Activated naive CD4-positive, alpha-beta T cell treated with anti-CD3 and anti-CD28 coated beads, Interleukin-2, amount 50 U/mL, for 72 hours (primary cell): ENCODE results near the gene COQ9. TPM values are rescaled to one million over a fixed set of nuclear protein-coding genes. Genes with fewer than 3 reads are reported as not detected.

ENCODE experiments used
- ATAC-seq, 2 donors: fragments of 150-1000 bp; cut with Tn5 transposase; 2 replicates each; pipeline ENCODE4 v1.10.0; 2021; ENCODE audit warnings: mild to moderate bottlenecking in 2 of 2, moderate library complexity in 2 of 2
- DNase-seq, 2 donors: peaks; one replicate each; pipeline ENCODE4 v3.0.0; 2021 to 2022; ENCODE audit warnings: low spot score in 2 of 2
- H3K27ac Mint-ChIP-seq, 2 donors: one replicate each; pipeline ENCODE4 v1.8.0; 2022; ENCODE audit warnings: mild to moderate bottlenecking in 2 of 2, mixed read lengths in 2 of 2
- H3K36me3 Mint-ChIP-seq, 2 donors: one replicate each; pipeline ENCODE4 v1.8.0; 2022; ENCODE audit warnings: mixed read lengths in 2 of 2
- H3K9me3 Mint-ChIP-seq, 2 donors: one replicate each; pipeline ENCODE4 v1.8.0; 2022; ENCODE audit warnings: mixed read lengths in 2 of 2
- total RNA-seq, 2 donors: library from RNA; stranded (reverse); gene quantifications; one replicate each; pipeline ENCODE4 v1.2.3, GENCODE V29; 2022

Gene COQ9
- total RNA-seq, 2 donors from 2014 or later, result 14.8 to 44.3 TPM

- peak within 1 kb of the TSS; percentile 73 to 98 for H3K27ac Mint-ChIP-seq
- no peaks in the 10 kb centered on the region for H3K9me3 Mint-ChIP-seq
Observed at GRCh38 chr16:57462209-57462977, 15.1 kb downstream of the COQ9 start, which contains the start of gene POLR2C. Gene POLR2C (plus strand): TSS chr16:57462679. CDS start chr16:57462725, 46 bp downstream.

GRCh38 chr16:57462978-57463362 is 15.7 kb downstream of the COQ9 start:
- peaks cover 11 to 20% of the 10 kb centered on the region in 2 donors for H3K36me3 Mint-ChIP-seq
- peak overlapping the region; percentile 73 to 90 for H3K27ac Mint-ChIP-seq
- no peaks in the 10 kb centered on the region for H3K9me3 Mint-ChIP-seq
- no peak for DNase-seq
- peak; percentile 14 to 43 for ATAC-seq

More at GRCh38 chr16:57462209-57462977, 15.1 kb downstream of the COQ9 start, which contains the start of gene POLR2C:
- H3K36me3 Mint-ChIP-seq, result peaks cover 11 to 20% of the 10 kb centered on the region in 2 donors
- DNase-seq, result peak; percentile 90 to 97
- ATAC-seq, result peak; percentile 98 to 99

- ATAC-seq (no peak), DNase-seq (no peak)
- Mint-ChIP-seq H3K36me3 (peaks cover 11 to 26% of the 10 kb centered on the region in 2 donors), H3K9me3 (no peaks in the 10 kb centered on the region), H3K27ac (peak overlapping the region in 1 of 2 donors; percentile 72)
Observed at GRCh38 chr16:57464523-57464922, 17.2 kb downstream of the COQ9 start.

GRCh38 chr16:57468346-57468745 is 21.1 kb downstream of the COQ9 start:
- ATAC-seq (no peak), DNase-seq (no peak)
- H3K36me3 Mint-ChIP-seq, result peaks cover 11 to 20% of the 10 kb centered on the region in 2 donors
- H3K9me3 Mint-ChIP-seq, result no peaks in the 10 kb centered on the region
- H3K27ac Mint-ChIP-seq, result peak overlapping the region in 1 of 2 donors; percentile 39

- H3K36me3 Mint-ChIP-seq, result peaks cover 11 to 16% of the 10 kb centered on the region in 2 donors
- no peaks in the 10 kb centered on the region for H3K9me3 Mint-ChIP-seq
- no peak for DNase-seq
- ATAC-seq, result no peak
- no peak overlapping the region for H3K27ac Mint-ChIP-seq
Observed at GRCh38 chr16:57469046-57469445, 21.8 kb downstream of the COQ9 start.

GRCh38 chr16:57469917-57470470 is 22.7 kb downstream of the COQ9 start:
- DNase-seq, result peak in 1 of 2 donors; percentile 40
- ATAC-seq, result no peak
- Mint-ChIP-seq H3K9me3 (no peaks in the 10 kb centered on the region), H3K36me3 (peaks cover 11 to 12% of the 10 kb centered on the region in 2 donors), H3K27ac (no peak overlapping the region)

GRCh38 chr16:57470711-57471110 is 23.4 kb downstream of the COQ9 start:
- ATAC-seq (no peak), DNase-seq (peak in 1 of 2 donors; percentile 49)
- no peak overlapping the region for H3K27ac Mint-ChIP-seq
- peaks cover 11 to 12% of the 10 kb centered on the region in 2 donors for H3K36me3 Mint-ChIP-seq
- no peaks in the 10 kb centered on the region for H3K9me3 Mint-ChIP-seq

- H3K27ac Mint-ChIP-seq, result no peak overlapping the region
- DNase-seq, result no peak
- no peaks in the 10 kb centered on the region for H3K9me3 Mint-ChIP-seq
- no peak for ATAC-seq
- H3K36me3 Mint-ChIP-seq, result peaks cover 6 to 8% of the 10 kb centered on the region in 2 donors
Observed at GRCh38 chr16:57471209-57471608, 23.9 kb downstream of the COQ9 start.

- no peak overlapping the region for H3K27ac Mint-ChIP-seq
- peaks cover 6% of the 10 kb centered on the region in 2 donors for H3K36me3 Mint-ChIP-seq
- no peaks in the 10 kb centered on the region for H3K9me3 Mint-ChIP-seq
- ATAC-seq (no peak), DNase-seq (no peak)
Observed at GRCh38 chr16:57471852-57472664, 24.8 kb downstream of the COQ9 start.

GRCh38 chr16:57472665-57473060 is 25.4 kb downstream of the COQ9 start:
- ATAC-seq (no peak), DNase-seq (no peak)
- Mint-ChIP-seq H3K9me3 (no peaks in the 10 kb centered on the region), H3K27ac (no peak overlapping the region), H3K36me3 (peaks cover 6% of the 10 kb centered on the region in 2 donors)

- DNase-seq, result peak in 1 of 2 donors; percentile 49
- no peak for ATAC-seq
- no peak overlapping the region for H3K27ac Mint-ChIP-seq
- no peaks in the 10 kb centered on the region for H3K9me3 Mint-ChIP-seq
- H3K36me3 Mint-ChIP-seq, result peaks cover 5 to 6% of the 10 kb centered on the region in 2 donors
Observed at GRCh38 chr16:57473176-57473840, 26.0 kb downstream of the COQ9 start.

GRCh38 chr16:57473906-57474305 is 26.6 kb downstream of the COQ9 start:
- ATAC-seq (no peak), DNase-seq (peak in 1 of 2 donors; percentile 23)
- no peaks in the 10 kb centered on the region for H3K9me3 Mint-ChIP-seq
- no peak overlapping the region for H3K27ac Mint-ChIP-seq
- H3K36me3 Mint-ChIP-seq, result peaks cover 0 to 6% of the 10 kb centered on the region in 2 donors

GRCh38 chr16:57474671-57475661 is 27.7 kb downstream of the COQ9 start:
- Mint-ChIP-seq H3K36me3 (peaks cover 0 to 1% of the 10 kb centered on the region in 2 donors), H3K9me3 (no peaks in the 10 kb centered on the region), H3K27ac (peak overlapping the region; percentile 50)
- ATAC-seq (peak in 1 of 2 donors; percentile 0), DNase-seq (peak in 1 of 2 donors; percentile 23)

- no peaks in the 10 kb centered on the region for H3K9me3 Mint-ChIP-seq
- H3K27ac Mint-ChIP-seq, result peak overlapping the region in 1 of 2 donors; percentile 50
- peak; percentile 96 to 98 for ATAC-seq
- DNase-seq, result peak; percentile 87 to 90
- H3K36me3 Mint-ChIP-seq, result no peaks in the 10 kb centered on the region
Observed at GRCh38 chr16:57475711-57476339, 28.5 kb downstream of the COQ9 start.
